Activated naive CD8-positive, alpha-beta T cell treated with anti-CD3 and anti-CD28 coated beads, Interleukin-2, amount 50 U/mL, for 24 hours (primary cell): ENCODE data around the gene ATP8A2.

Experiments
- ATAC-seq: fragments of 150-1000 bp; cut with Tn5 transposase; one replicate; pipeline ENCODE4 v1.10.0; 2021
- DNase-seq: peaks from one replicate; pipeline ENCODE4 v3.0.0; 2021
- H3K27ac Mint-ChIP-seq: one replicate; pipeline ENCODE4 v1.8.0; 2021; ENCODE audit warnings: mild to moderate bottlenecking, mixed read lengths
- H3K27me3 Mint-ChIP-seq: one replicate; pipeline ENCODE4 v1.8.0; 2021; ENCODE audit warnings: mixed read lengths
- H3K36me3 Mint-ChIP-seq: one replicate; pipeline ENCODE4 v1.8.0; 2021; ENCODE audit warnings: low read depth, mixed read lengths
- H3K4me1 Mint-ChIP-seq: one replicate; pipeline ENCODE4 v1.8.0; 2021; ENCODE audit warnings: mixed read lengths
- H3K4me3 Mint-ChIP-seq: one replicate; pipeline ENCODE4 v1.8.0; 2021; ENCODE audit warnings: mild to moderate bottlenecking, moderate library complexity, mixed read lengths
- H3K9me3 Mint-ChIP-seq: one replicate; pipeline ENCODE4 v1.8.0; 2021; ENCODE audit warnings: mixed read lengths

Gene ATP8A2

GRCh38 chr13:25973576-25973975, 601.8 kb downstream of the ATP8A2 start:
- H3K27me3 Mint-ChIP-seq, result peaks cover 3% of the 10 kb centered on the region
- H3K4me1 Mint-ChIP-seq, result peaks cover 47% of the 10 kb centered on the region
- no peaks in the 10 kb centered on the region for H3K9me3 Mint-ChIP-seq
- H3K27ac Mint-ChIP-seq, result no peak overlapping the region
- ATAC-seq (no peak), DNase-seq (no peak)
- no peaks in the 10 kb centered on the region for H3K36me3 Mint-ChIP-seq
- no peak overlapping the region for H3K4me3 Mint-ChIP-seq

GRCh38 chr13:25977216-25977615, 605.4 kb downstream of the ATP8A2 start:
- Mint-ChIP-seq H3K4me3 (no peak overlapping the region), H3K27me3 (peaks cover 3% of the 10 kb centered on the region), H3K9me3 (no peaks in the 10 kb centered on the region), H3K36me3 (no peaks in the 10 kb centered on the region), H3K27ac (no peak overlapping the region), H3K4me1 (peaks cover 33% of the 10 kb centered on the region)
- no peak for DNase-seq
- no peak for ATAC-seq

- no peak for DNase-seq
- Mint-ChIP-seq H3K36me3 (no peaks in the 10 kb centered on the region), H3K4me3 (no peak overlapping the region), H3K9me3 (no peaks in the 10 kb centered on the region), H3K4me1 (peaks cover 28% of the 10 kb centered on the region), H3K27me3 (peaks cover 3% of the 10 kb centered on the region), H3K27ac (no peak overlapping the region)
- ATAC-seq, result no peak
Measured at GRCh38 chr13:25977671-25978070, 605.9 kb downstream of the ATP8A2 start.

GRCh38 chr13:25978961-25979360, 607.2 kb downstream of the ATP8A2 start:
- Mint-ChIP-seq H3K9me3 (no peaks in the 10 kb centered on the region), H3K27ac (no peak overlapping the region), H3K36me3 (no peaks in the 10 kb centered on the region), H3K4me3 (no peak overlapping the region), H3K4me1 (peaks cover 17% of the 10 kb centered on the region), H3K27me3 (peaks cover 3% of the 10 kb centered on the region)
- no peak for DNase-seq
- no peak for ATAC-seq

- H3K27ac Mint-ChIP-seq, result no peak overlapping the region
Measured at GRCh38 chr13:25979371-25979770, 607.6 kb downstream of the ATP8A2 start.

GRCh38 chr13:25980255-25980654, 608.5 kb downstream of the ATP8A2 start:
- Mint-ChIP-seq H3K4me1 (peaks cover 6% of the 10 kb centered on the region), H3K4me3 (no peak overlapping the region), H3K36me3 (no peaks in the 10 kb centered on the region), H3K27me3 (peaks cover 3% of the 10 kb centered on the region), H3K9me3 (no peaks in the 10 kb centered on the region), H3K27ac (no peak overlapping the region)
- ATAC-seq (no peak), DNase-seq (no peak)

More at GRCh38 chr13:25979371-25979770, 607.6 kb downstream of the ATP8A2 start:
- Mint-ChIP-seq H3K4me1 (peaks cover 13% of the 10 kb centered on the region), H3K27me3 (peaks cover 3% of the 10 kb centered on the region), H3K36me3 (no peaks in the 10 kb centered on the region), H3K9me3 (no peaks in the 10 kb centered on the region), H3K4me3 (no peak overlapping the region)
- ATAC-seq (no peak), DNase-seq (no peak)

GRCh38 chr13:25981060-25981459, 609.3 kb downstream of the ATP8A2 start:
- H3K27me3 Mint-ChIP-seq, result peaks cover 3% of the 10 kb centered on the region
- H3K4me3 Mint-ChIP-seq, result no peak overlapping the region

GRCh38 chr13:25982907-25983306, 611.1 kb downstream of the ATP8A2 start:
- no peak for DNase-seq
- Mint-ChIP-seq H3K27ac (no peak overlapping the region), H3K4me3 (no peak overlapping the region), H3K4me1 (no peaks in the 10 kb centered on the region), H3K27me3 (no peaks in the 10 kb centered on the region), H3K9me3 (no peaks in the 10 kb centered on the region), H3K36me3 (no peaks in the 10 kb centered on the region)
- ATAC-seq, result no peak

More at GRCh38 chr13:25981060-25981459, 609.3 kb downstream of the ATP8A2 start:
- Mint-ChIP-seq H3K4me1 (peaks cover 6% of the 10 kb centered on the region), H3K27ac (no peak overlapping the region), H3K9me3 (no peaks in the 10 kb centered on the region), H3K36me3 (no peaks in the 10 kb centered on the region)
- ATAC-seq, result no peak
- no peak for DNase-seq

- peaks cover 4% of the 10 kb centered on the region for H3K9me3 Mint-ChIP-seq
- H3K4me1 Mint-ChIP-seq, result no peaks in the 10 kb centered on the region
- no peak for DNase-seq
- no peaks in the 10 kb centered on the region for H3K36me3 Mint-ChIP-seq
- H3K4me3 Mint-ChIP-seq, result no peak overlapping the region
- ATAC-seq, result no peak
- no peak overlapping the region for H3K27ac Mint-ChIP-seq
- H3K27me3 Mint-ChIP-seq, result peaks cover 2% of the 10 kb centered on the region
Measured at GRCh38 chr13:25987987-25988386, 616.2 kb downstream of the ATP8A2 start.

- Mint-ChIP-seq H3K36me3 (no peaks in the 10 kb centered on the region), H3K27ac (no peak overlapping the region), H3K27me3 (peaks cover 2% of the 10 kb centered on the region), H3K4me1 (no peaks in the 10 kb centered on the region), H3K4me3 (no peak overlapping the region), H3K9me3 (peaks cover 4% of the 10 kb centered on the region)
- ATAC-seq (no peak), DNase-seq (no peak)
Measured at GRCh38 chr13:25988661-25989060, 616.9 kb downstream of the ATP8A2 start.

GRCh38 chr13:25990801-25991200, 619.0 kb downstream of the ATP8A2 start:
- Mint-ChIP-seq H3K9me3 (peaks cover 19% of the 10 kb centered on the region), H3K27me3 (peaks cover 2% of the 10 kb centered on the region), H3K36me3 (no peaks in the 10 kb centered on the region), H3K27ac (no peak overlapping the region), H3K4me3 (no peak overlapping the region), H3K4me1 (no peaks in the 10 kb centered on the region)
- DNase-seq, result no peak
- no peak for ATAC-seq

- no peak overlapping the region for H3K27ac Mint-ChIP-seq
- no peak for ATAC-seq
- H3K4me3 Mint-ChIP-seq, result no peak overlapping the region
- peaks cover 2% of the 10 kb centered on the region for H3K27me3 Mint-ChIP-seq
- H3K36me3 Mint-ChIP-seq, result no peaks in the 10 kb centered on the region
- DNase-seq, result no peak
- peaks cover 23% of the 10 kb centered on the region for H3K9me3 Mint-ChIP-seq
- H3K4me1 Mint-ChIP-seq, result no peaks in the 10 kb centered on the region
Measured at GRCh38 chr13:25992076-25992475, 620.3 kb downstream of the ATP8A2 start.

GRCh38 chr13:26007261-26008125, 635.7 kb downstream of the ATP8A2 start:
- Mint-ChIP-seq H3K9me3 (peaks cover 12% of the 10 kb centered on the region), H3K27me3 (no peaks in the 10 kb centered on the region), H3K4me1 (peaks cover 12% of the 10 kb centered on the region), H3K27ac (no peak overlapping the region), H3K36me3 (no peaks in the 10 kb centered on the region), H3K4me3 (no peak overlapping the region)
- peak; percentile 26 for ATAC-seq
- no peak for DNase-seq

- Mint-ChIP-seq H3K36me3 (no peaks in the 10 kb centered on the region), H3K4me1 (peaks cover 15% of the 10 kb centered on the region), H3K27ac (no peak overlapping the region)
Measured at GRCh38 chr13:26010487-26011207, 638.9 kb downstream of the ATP8A2 start.

GRCh38 chr13:26011208-26011573, 639.4 kb downstream of the ATP8A2 start:
- Mint-ChIP-seq H3K36me3 (no peaks in the 10 kb centered on the region), H3K4me1 (peaks cover 15% of the 10 kb centered on the region), H3K4me3 (peak overlapping the region; percentile 73), H3K27ac (peak overlapping the region; percentile 18), H3K27me3 (no peaks in the 10 kb centered on the region), H3K9me3 (peaks cover 3% of the 10 kb centered on the region)
- DNase-seq (no peak), ATAC-seq (no peak)

More at GRCh38 chr13:26010487-26011207, 638.9 kb downstream of the ATP8A2 start:
- DNase-seq (no peak), ATAC-seq (no peak)
- Mint-ChIP-seq H3K9me3 (peaks cover 3% of the 10 kb centered on the region), H3K27me3 (no peaks in the 10 kb centered on the region), H3K4me3 (no peak overlapping the region)
